HG02970 (cell line): ENCODE data around the gene VIT.

Source experiments
- ATAC-seq: cut with Tn5 transposase; IDR thresholded peaks from one replicate; pipeline ENCODE4 v1.9.1; 2021; ENCODE audit warnings: mild to moderate bottlenecking, moderate library complexity, moderate number of reproducible peaks; ENCODE audit not compliant: unreplicated experiment, low FRiP score

Gene VIT

GRCh38 chr2:36708041-36708741 is 11.7 kb downstream of the VIT start:
- ATAC-seq = no peak

- ATAC-seq = no peak
Measured at GRCh38 chr2:36710858-36711515, 14.5 kb downstream of the VIT start.

- no peak for ATAC-seq
Measured at GRCh38 chr2:36711741-36712314, 15.3 kb downstream of the VIT start.

- no peak for ATAC-seq
Measured at GRCh38 chr2:36713310-36713709, 16.8 kb downstream of the VIT start.

- no peak for ATAC-seq
Measured at GRCh38 chr2:36716111-36716510, 19.6 kb downstream of the VIT start.

GRCh38 chr2:36717603-36718266 is 21.2 kb downstream of the VIT start:
- ATAC-seq = no peak

- no peak for ATAC-seq
Measured at GRCh38 chr2:36727550-36727949, 31.0 kb downstream of the VIT start.

- ATAC-seq = no peak
Measured at GRCh38 chr2:36729067-36729466, 32.6 kb downstream of the VIT start.

- no peak for ATAC-seq
Measured at GRCh38 chr2:36731941-36732672, 35.6 kb downstream of the VIT start.

- ATAC-seq = no peak
Measured at GRCh38 chr2:36732673-36733036, 36.1 kb downstream of the VIT start.

GRCh38 chr2:36733215-36733614 is 36.7 kb downstream of the VIT start:
- no peak for ATAC-seq

- ATAC-seq = no peak
Measured at GRCh38 chr2:36734304-36734703, 37.8 kb downstream of the VIT start.

- ATAC-seq = no peak
Measured at GRCh38 chr2:36737131-36737750, 40.7 kb downstream of the VIT start.

GRCh38 chr2:36740061-36740460 is 43.6 kb downstream of the VIT start:
- ATAC-seq = no peak

GRCh38 chr2:36741188-36741837 is 44.8 kb downstream of the VIT start:
- ATAC-seq = no peak

GRCh38 chr2:36743954-36744353 is 47.4 kb downstream of the VIT start:
- no peak for ATAC-seq

- no peak for ATAC-seq
Measured at GRCh38 chr2:36748166-36748565, 51.7 kb downstream of the VIT start.

GRCh38 chr2:36750101-36750500 is 53.6 kb downstream of the VIT start:
- no peak for ATAC-seq

- no peak for ATAC-seq
Measured at GRCh38 chr2:36753706-36754221, 57.3 kb downstream of the VIT start.

- no peak for ATAC-seq
Measured at GRCh38 chr2:36754578-36754977, 58.1 kb downstream of the VIT start.
